Thyroid gland (tissue), 4 donors: ENCODE measurements around the gene ITGA5.

Source experiments
- CTCF ChIP-seq, 6 experiments: fragments of 200-600 bp in 3 of 6; fragments of 450-650 bp in 3 of 6; sonication (generic) in 3 of 6; IDR thresholded peaks; one replicate each; pipeline ENCODE4 v1.5.1; 2016 to 2019; ENCODE audit warnings: antibody characterized with exemption in 6 of 6, mild to moderate bottlenecking in 2 of 6, inconsistent platforms in 1 of 6, moderate library complexity in 1 of 6
- POLR2A ChIP-seq, 2 donors: fragments of 450-650 bp; IDR thresholded peaks; one replicate each; pipeline ENCODE4 v1.6.1; 2017; ENCODE audit warnings: antibody characterized with exemption in 2 of 2, mild to moderate bottlenecking in 2 of 2, moderate library complexity in 1 of 2

GRCh38 chr12:54397157-54397556, 21.9 kb downstream of the ITGA5 start:
- no peak for TF ChIP-seq CTCF (IDR thresholded peaks at IDR 0.05)
- no peak for TF ChIP-seq POLR2A (IDR thresholded peaks at IDR 0.05)
